Stimulated activated CD4-positive, alpha-beta T cell treated with anti-CD3 and anti-CD28 coated beads, Interleukin-1b, Interleukin-23, amount 100 ng/mL, for 4 hours (primary cell): ENCODE measurements around the gene RPUSD1.
A peak's percentile ranks its signal among the peaks of the same experiment; 100 is the strongest.

Experiments
- DNase-seq, 2 donors: peaks; one replicate each; pipeline ENCODE4 v3.0.0-alpha.2; 2020; ENCODE audit warnings: low read depth in 2 of 2

The RPUSD1 gene

GRCh38 chr16:799111-799947 is 11.1 kb upstream of the RPUSD1 start:
- no peak for DNase-seq

- no peak for DNase-seq
Observed at GRCh38 chr16:798666-799065, 10.5 kb upstream of the RPUSD1 start.

- no peak for DNase-seq
Observed at GRCh38 chr16:797686-798085, 9.5 kb upstream of the RPUSD1 start.

GRCh38 chr16:797120-797420 is 8.9 kb upstream of the RPUSD1 start:
- no peak for DNase-seq

- no peak for DNase-seq
Observed at GRCh38 chr16:796296-797119, 8.3 kb upstream of the RPUSD1 start.

GRCh38 chr16:795580-796229 is 7.5 kb upstream of the RPUSD1 start:
- no peak for DNase-seq

GRCh38 chr16:794853-795466 is 6.8 kb upstream of the RPUSD1 start:
- no peak for DNase-seq

- no peak for DNase-seq
Observed at GRCh38 chr16:794091-794822, 6.1 kb upstream of the RPUSD1 start.

GRCh38 chr16:793414-793813 is 5.2 kb upstream of the RPUSD1 start:
- DNase-seq: no peak

- no peak for DNase-seq
Observed at GRCh38 chr16:792221-792995, 4.2 kb upstream of the RPUSD1 start.

GRCh38 chr16:791131-791530 is 3.0 kb upstream of the RPUSD1 start:
- no peak for DNase-seq

- DNase-seq: no peak
Observed at GRCh38 chr16:790086-790485, 1.9 kb upstream of the RPUSD1 start.

- no peak for DNase-seq
Observed at GRCh38 chr16:789191-789850, 1.1 kb upstream of the RPUSD1 start.

- peak; percentile 90 to 95 for DNase-seq
Observed at GRCh38 chr16:788399-789126, 382 bp upstream of the RPUSD1 start, which contains the start of gene CHTF18. Gene CHTF18, plus strand, starts transcription at chr16:788620. Its CDS starts 65 bp downstream, at chr16:788685.

- no peak for DNase-seq
Observed at GRCh38 chr16:787321-787966, 737 bp downstream of the RPUSD1 start.

- peak; percentile 71 to 77 for DNase-seq
Observed at GRCh38 chr16:785563-786535, 2.3 kb downstream of the RPUSD1 start.

GRCh38 chr16:784431-784830 is 3.8 kb downstream of the RPUSD1 start:
- no peak for DNase-seq
